Measurements from ENCODE around the gene FOXM1. TPM values are rescaled to one million over a fixed set of nuclear protein-coding genes. Genes with fewer than 3 reads are reported as not detected.

The FOXM1 gene
- polyA plus RNA-seq, 1 donor from 2014 or later: 0.31 TPM

DNA sequence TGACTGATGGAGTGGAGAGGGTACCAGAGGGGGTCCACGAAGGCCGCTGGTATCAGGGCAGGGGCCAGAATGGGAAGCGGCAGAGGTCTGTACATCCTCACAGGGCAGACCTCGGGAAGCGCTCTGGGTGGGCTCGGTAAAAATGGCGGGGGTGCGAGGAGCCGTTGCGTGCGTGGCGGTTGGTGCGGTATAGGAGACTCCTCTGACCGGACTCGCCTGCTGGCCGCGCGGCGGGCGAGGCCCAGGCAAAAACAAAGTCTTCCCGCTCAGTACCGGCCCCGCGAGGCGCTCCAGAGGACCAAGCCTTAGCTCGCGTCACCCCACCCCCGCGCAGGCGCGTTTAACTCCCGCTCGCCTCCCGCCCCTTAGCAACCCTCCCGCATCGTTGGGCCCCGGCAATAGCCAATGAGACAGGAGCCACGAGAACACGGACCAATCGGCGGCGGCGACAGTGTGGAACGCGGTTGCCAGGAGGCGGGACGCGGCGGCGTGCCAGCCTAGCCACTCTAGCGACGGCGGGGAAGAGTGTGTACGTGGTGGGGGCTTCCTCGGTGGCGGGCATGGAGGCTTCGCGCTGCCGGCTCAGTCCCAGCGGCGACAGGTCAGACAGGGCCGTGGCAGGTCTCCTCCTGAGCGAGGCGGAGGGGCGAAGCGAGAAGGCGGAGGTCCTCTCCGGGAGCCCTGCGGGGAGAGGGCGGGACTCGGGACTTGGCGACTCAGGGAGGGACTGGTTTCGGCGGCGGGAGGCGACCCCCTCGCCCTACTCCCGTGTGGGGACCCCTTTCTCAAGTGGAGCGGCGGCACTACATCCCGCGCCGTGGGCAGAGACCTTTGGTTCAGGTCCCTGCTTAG is 13.6 kb upstream of the FOXM1 start, which contains the start of gene TULP3:
TULP3 (plus strand) TSS at position 504 of the 852 bp plus-strand sequence; CDS start at position 561, 57 bp downstream.
- Histone ChIP-seq H3K9me3 (ENCODE audit: low read length) (no peaks in the 10 kb centered on the region), H3K4me3 (ENCODE audit: low read length) (peak within 1 kb of the TSS; percentile 84), H3K27ac (ENCODE audit: low read length) (peak within 1 kb of the TSS; percentile 76), H3K9ac (ENCODE audit: low read length) (peak within 1 kb of the TSS; percentile 76), H3K79me2 (replicated peaks; ENCODE audit: insufficient read depth, low read length) (peaks cover 11% of the 10 kb centered on the region), H3K4me2 (ENCODE audit: low read length) (peak within 1 kb of the TSS; percentile 56), H4K20me1 (ENCODE audit: insufficient read depth) (no peaks in the 10 kb centered on the region), H3K27me3 (ENCODE audit: insufficient read depth, low read depth, low read length) (no peaks in the 10 kb centered on the region), H3K9me2 (ENCODE audit: insufficient read depth, low read length) (no peaks in the 10 kb centered on the region), H3K36me3 (ENCODE audit: insufficient read depth, low read length) (no peaks in the 10 kb centered on the region), H3F3A (ENCODE audit: insufficient read depth, low read length, poor library complexity, severe bottlenecking) (peaks cover 4% of the 10 kb centered on the region), H2AFZ (ENCODE audit: low read depth, low read length) (peak within 1 kb of the TSS; percentile 93)
- TF ChIP-seq EZH2 (IDR thresholded peaks at IDR 0.05; ENCODE audit: borderline replicate concordance, insufficient read depth, low read length, poor library complexity, severe bottlenecking) (no peak), RAD21 (conservative IDR thresholded peaks at IDR 0.05) (no peak), EP300 (conservative IDR thresholded peaks at IDR 0.05; ENCODE audit: poor library complexity, severe bottlenecking) (no peak), POLR2AphosphoS5 (IDR thresholded peaks at IDR 0.05) (peak; percentile 85), SMC3 (conservative IDR thresholded peaks at IDR 0.05; ENCODE audit: poor library complexity) (no peak), MXI1 (conservative IDR thresholded peaks at IDR 0.05; ENCODE audit: poor library complexity, severe bottlenecking) (peak; percentile 96), TAF1 (IDR thresholded peaks at IDR 0.05; ENCODE audit: low read depth) (no peak)
- TF ChIP-seq, protein P1, sequence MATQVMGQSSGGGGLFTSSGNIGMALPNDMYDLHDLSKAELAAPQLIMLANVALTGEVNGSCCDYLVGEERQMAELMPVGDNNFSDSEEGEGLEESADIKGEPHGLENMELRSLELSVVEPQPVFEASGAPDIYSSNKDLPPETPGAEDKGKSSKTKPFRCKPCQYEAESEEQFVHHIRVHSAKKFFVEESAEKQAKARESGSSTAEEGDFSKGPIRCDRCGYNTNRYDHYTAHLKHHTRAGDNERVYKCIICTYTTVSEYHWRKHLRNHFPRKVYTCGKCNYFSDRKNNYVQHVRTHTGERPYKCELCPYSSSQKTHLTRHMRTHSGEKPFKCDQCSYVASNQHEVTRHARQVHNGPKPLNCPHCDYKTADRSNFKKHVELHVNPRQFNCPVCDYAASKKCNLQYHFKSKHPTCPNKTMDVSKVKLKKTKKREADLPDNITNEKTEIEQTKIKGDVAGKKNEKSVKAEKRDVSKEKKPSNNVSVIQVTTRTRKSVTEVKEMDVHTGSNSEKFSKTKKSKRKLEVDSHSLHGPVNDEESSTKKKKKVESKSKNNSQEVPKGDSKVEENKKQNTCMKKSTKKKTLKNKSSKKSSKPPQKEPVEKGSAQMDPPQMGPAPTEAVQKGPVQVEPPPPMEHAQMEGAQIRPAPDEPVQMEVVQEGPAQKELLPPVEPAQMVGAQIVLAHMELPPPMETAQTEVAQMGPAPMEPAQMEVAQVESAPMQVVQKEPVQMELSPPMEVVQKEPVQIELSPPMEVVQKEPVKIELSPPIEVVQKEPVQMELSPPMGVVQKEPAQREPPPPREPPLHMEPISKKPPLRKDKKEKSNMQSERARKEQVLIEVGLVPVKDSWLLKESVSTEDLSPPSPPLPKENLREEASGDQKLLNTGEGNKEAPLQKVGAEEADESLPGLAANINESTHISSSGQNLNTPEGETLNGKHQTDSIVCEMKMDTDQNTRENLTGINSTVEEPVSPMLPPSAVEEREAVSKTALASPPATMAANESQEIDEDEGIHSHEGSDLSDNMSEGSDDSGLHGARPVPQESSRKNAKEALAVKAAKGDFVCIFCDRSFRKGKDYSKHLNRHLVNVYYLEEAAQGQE (IDR thresholded peaks at IDR 0.05; ENCODE audit: borderline replicate concordance): peak; percentile 62
- TF ChIP-seq, protein P2, sequence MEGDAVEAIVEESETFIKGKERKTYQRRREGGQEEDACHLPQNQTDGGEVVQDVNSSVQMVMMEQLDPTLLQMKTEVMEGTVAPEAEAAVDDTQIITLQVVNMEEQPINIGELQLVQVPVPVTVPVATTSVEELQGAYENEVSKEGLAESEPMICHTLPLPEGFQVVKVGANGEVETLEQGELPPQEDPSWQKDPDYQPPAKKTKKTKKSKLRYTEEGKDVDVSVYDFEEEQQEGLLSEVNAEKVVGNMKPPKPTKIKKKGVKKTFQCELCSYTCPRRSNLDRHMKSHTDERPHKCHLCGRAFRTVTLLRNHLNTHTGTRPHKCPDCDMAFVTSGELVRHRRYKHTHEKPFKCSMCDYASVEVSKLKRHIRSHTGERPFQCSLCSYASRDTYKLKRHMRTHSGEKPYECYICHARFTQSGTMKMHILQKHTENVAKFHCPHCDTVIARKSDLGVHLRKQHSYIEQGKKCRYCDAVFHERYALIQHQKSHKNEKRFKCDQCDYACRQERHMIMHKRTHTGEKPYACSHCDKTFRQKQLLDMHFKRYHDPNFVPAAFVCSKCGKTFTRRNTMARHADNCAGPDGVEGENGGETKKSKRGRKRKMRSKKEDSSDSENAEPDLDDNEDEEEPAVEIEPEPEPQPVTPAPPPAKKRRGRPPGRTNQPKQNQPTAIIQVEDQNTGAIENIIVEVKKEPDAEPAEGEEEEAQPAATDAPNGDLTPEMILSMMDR (IDR thresholded peaks at IDR 0.05; ENCODE audit: poor library complexity, severe bottlenecking): peak; percentile 52

DNA sequence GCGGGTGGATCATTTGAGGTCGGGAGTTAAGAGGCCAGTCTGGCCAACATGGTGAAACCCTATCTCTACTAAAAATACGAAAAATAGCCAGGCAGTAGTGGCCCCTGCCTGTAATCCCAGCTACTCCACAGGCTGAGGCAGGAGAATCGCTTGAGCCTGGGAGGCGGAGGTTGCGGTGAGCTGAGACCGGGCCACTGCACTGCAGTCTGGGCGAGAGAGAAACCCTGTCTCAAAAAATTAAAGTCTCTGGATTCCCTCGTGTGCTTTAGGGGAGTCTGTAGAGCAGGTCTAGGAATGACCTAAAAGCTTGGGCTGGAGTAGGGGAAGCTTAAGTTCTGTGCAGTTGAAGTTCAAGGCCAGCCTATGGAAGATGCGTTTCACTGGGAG is 13.0 kb upstream of the FOXM1 start:
- no peaks in the 10 kb centered on the region for H3K27me3 ChIP-seq (ENCODE audit: insufficient read depth, low read depth, low read length)
- H3K9ac ChIP-seq (ENCODE audit: low read length): peak overlapping the region; percentile 76
- peaks cover 4% of the 10 kb centered on the region for H3F3A ChIP-seq (ENCODE audit: insufficient read depth, low read length, poor library complexity, severe bottlenecking)
- H3K9me3 ChIP-seq (ENCODE audit: low read length): no peaks in the 10 kb centered on the region
- peak overlapping the region; percentile 84 for H3K4me3 ChIP-seq (ENCODE audit: low read length)
- H4K20me1 ChIP-seq (ENCODE audit: insufficient read depth): no peaks in the 10 kb centered on the region
- peak overlapping the region; percentile 76 for H3K27ac ChIP-seq (ENCODE audit: low read length)
- H3K79me2 ChIP-seq (replicated peaks; ENCODE audit: insufficient read depth, low read length): peaks cover 11% of the 10 kb centered on the region
- no peaks in the 10 kb centered on the region for H3K9me2 ChIP-seq (ENCODE audit: insufficient read depth, low read length)
- H2AFZ ChIP-seq (ENCODE audit: low read depth, low read length): peak overlapping the region; percentile 93
- no peaks in the 10 kb centered on the region for H3K36me3 ChIP-seq (ENCODE audit: insufficient read depth, low read length)
- H3K4me2 ChIP-seq (ENCODE audit: low read length): peak overlapping the region; percentile 56
- TF ChIP-seq RAD21 (conservative IDR thresholded peaks at IDR 0.05): no peak
- TF ChIP-seq POLR2AphosphoS5 (IDR thresholded peaks at IDR 0.05): no peak
- TF ChIP-seq MXI1 (conservative IDR thresholded peaks at IDR 0.05; ENCODE audit: poor library complexity, severe bottlenecking): no peak
- no peak for TF ChIP-seq EZH2 (IDR thresholded peaks at IDR 0.05; ENCODE audit: borderline replicate concordance, insufficient read depth, low read length, poor library complexity, severe bottlenecking)
- TF ChIP-seq, protein P1 (IDR thresholded peaks at IDR 0.05; ENCODE audit: borderline replicate concordance): no peak
- TF ChIP-seq TAF1 (IDR thresholded peaks at IDR 0.05; ENCODE audit: low read depth): no peak
- TF ChIP-seq, protein P2 (IDR thresholded peaks at IDR 0.05; ENCODE audit: poor library complexity, severe bottlenecking): no peak
- TF ChIP-seq EP300 (conservative IDR thresholded peaks at IDR 0.05; ENCODE audit: poor library complexity, severe bottlenecking): no peak
- no peak for TF ChIP-seq SMC3 (conservative IDR thresholded peaks at IDR 0.05; ENCODE audit: poor library complexity)

All from neural cell (in vitro differentiated cells).